ENCODE measurements around the gene SLC38A9. TPM values are rescaled to one million over a fixed set of nuclear protein-coding genes. Genes with fewer than 3 reads are reported as not detected.
A peak's percentile ranks its signal among the peaks of the same experiment; 100 is the strongest.

The SLC38A9 gene
- polyA plus RNA-seq, 2 of the 4 experiments (the other 2 are of a cell fraction), result 22.8 to 37.3 TPM

DNA sequence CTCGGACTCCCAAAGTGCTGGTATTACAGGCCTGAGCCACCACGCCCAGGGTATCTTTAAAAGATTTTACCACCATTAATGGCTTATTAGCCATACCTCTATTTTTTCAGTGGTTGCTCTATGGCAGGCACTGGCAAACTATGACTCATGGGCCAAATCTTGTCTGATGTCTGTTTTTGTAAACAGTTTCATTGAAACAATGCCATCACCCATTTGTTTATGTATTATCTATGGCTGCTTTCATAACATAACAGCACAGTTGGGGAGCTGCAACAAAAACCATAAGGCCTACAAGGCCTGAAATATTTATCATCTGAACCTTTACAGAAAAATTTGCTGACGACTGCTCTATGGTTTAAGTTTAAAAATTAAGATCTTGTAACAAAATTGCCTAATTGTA, 66.8 kb downstream of the SLC38A9 start:
- peak overlapping the region; percentile 32 for H3K4me2 ChIP-seq
- FAIRE-seq, result no peak
- POLR2A ChIA-PET, result no interaction called here
- H3K27ac ChIP-seq, result peak overlapping the region in 1 of 2 experiments; percentile 40; a peak in 1 of 6 replicates
- CTCF ChIA-PET, result no interaction called here
- peak in 1 of 2 experiments; percentile 36 for DNase-seq (ENCODE audit: low read depth in 1 of 2, low spot score in 1 of 2)
- peaks cover 14% of the 10 kb centered on the region for H3K4me1 ChIP-seq
- H3K4me3 ChIP-seq, result no peak overlapping the region
- no peaks in the 10 kb centered on the region for H3K9me3 ChIP-seq
- WGBS (ENCODE audit: missing lambda C conversion rate), result 79% methylated on average over 3 of the region's 3 CpGs
- peak in 1 of 2 experiments; percentile 50; a peak in 1 of 6 replicates for ATAC-seq
- TF ChIP-seq CHD2 (IDR thresholded peaks at IDR 0.05; ENCODE audit: low read length, partially characterized antibody) (no peak), KDM1A (IDR thresholded peaks at IDR 0.05; ENCODE audit: low read depth) (no peak), FOSL2 (IDR thresholded peaks at IDR 0.05) (no peak), FOSL2 (CRISPR knock-in tag; IDR thresholded peaks at IDR 0.05) (peak; percentile 50), POLR2A (IDR thresholded peaks at IDR 0.05; ENCODE audit: low read length) (no peak), NR3C1 (IDR thresholded peaks at IDR 0.05) (no peak), MAFK (IDR thresholded peaks at IDR 0.05; ENCODE audit: partially characterized antibody) (peak; percentile 23), GATA3 (IDR thresholded peaks at IDR 0.05; ENCODE audit: borderline replicate concordance) (0 out of 2 replicates have a peak, but pooled peaks have one; percentile 24)
- TF ChIP-seq, protein P1, sequence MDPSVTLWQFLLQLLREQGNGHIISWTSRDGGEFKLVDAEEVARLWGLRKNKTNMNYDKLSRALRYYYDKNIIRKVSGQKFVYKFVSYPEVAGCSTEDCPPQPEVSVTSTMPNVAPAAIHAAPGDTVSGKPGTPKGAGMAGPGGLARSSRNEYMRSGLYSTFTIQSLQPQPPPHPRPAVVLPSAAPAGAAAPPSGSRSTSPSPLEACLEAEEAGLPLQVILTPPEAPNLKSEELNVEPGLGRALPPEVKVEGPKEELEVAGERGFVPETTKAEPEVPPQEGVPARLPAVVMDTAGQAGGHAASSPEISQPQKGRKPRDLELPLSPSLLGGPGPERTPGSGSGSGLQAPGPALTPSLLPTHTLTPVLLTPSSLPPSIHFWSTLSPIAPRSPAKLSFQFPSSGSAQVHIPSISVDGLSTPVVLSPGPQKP (IDR thresholded peaks at IDR 0.05; ENCODE audit: low read depth, low read length), result no peak

DNA sequence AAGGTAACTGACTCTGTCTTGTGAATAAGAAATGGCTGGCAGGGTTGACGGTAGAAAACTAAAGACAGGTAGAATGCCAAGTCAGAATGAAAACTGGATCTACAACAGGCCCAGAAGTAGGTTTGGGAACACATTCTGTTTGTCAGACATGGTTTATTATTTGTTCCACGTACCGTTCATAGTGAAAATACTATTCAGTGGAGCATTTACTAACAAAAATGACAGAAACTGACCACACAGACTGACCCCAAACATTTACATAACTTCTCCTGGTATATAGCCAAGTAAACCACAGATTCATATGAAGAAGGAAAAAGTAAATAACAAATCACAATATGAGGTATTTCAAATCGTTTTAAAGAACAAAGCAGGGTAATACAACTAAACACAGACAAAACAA, 73.7 kb downstream of the SLC38A9 start:
- no peak for TF ChIP-seq POLR2AphosphoS2 (conservative IDR thresholded peaks at IDR 0.05; ENCODE audit: low read length)
- no peak for TF ChIP-seq KDM1A (IDR thresholded peaks at IDR 0.05; ENCODE audit: low read depth)
- TF ChIP-seq GATA3 (IDR thresholded peaks at IDR 0.05; ENCODE audit: borderline replicate concordance), result peak; percentile 45; the same call in 1 of the 2 replicates
- WGBS (ENCODE audit: missing lambda C conversion rate), result 44% methylated on average over 4 of the region's 4 CpGs
- FAIRE-seq (no peak), ATAC-seq (no peak), DNase-seq (ENCODE audit: low read depth in 1 of 2, low spot score in 1 of 2) (no peak)
- Histone ChIP-seq H3K4me1 (peaks cover 50% of the 10 kb centered on the region), H3K27ac (no peak overlapping the region; a peak in 1 of 6 replicates), H3K4me2 (0 out of 3 replicates have a peak overlapping the region, but pooled peaks have one; percentile 6), H3K9me3 (no peaks in the 10 kb centered on the region), H3K4me3 (no peak overlapping the region)
- CTCF ChIA-PET, result interaction anchor here (1.1 to 1.2 kb wide), 2 partner anchors 14 to 53 kb away, joined by 3 to 4 read pairs; no protein-coding TSS in a partner anchor
- POLR2A ChIA-PET, result no interaction called here

DNA sequence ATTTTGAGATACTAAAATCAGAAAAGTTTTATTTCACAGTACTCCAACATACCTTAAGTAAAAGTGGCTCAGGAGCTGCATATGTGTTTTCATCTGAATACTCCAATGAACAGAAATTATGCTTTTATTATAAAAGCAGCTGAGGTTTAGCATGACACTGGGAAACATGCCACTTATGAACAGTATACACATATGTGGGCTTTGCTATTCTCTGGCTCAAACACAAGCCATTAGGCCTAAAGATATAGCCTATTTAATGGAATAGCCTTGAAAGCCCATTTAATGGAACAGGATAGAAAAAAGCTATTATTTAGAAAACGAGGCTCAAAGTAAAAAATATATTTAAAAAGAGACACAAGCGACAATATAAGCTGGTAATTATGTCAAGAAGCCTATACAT, 74.1 kb downstream of the SLC38A9 start:
- Histone ChIP-seq H3K4me3 (no peak overlapping the region), H3K4me1 (peaks cover 52% of the 10 kb centered on the region), H3K9me3 (no peaks in the 10 kb centered on the region), H3K4me2 (no peak overlapping the region), H3K27ac (no peak overlapping the region; a peak in 1 of 6 replicates)
- ATAC-seq (no peak), DNase-seq (ENCODE audit: low read depth in 1 of 2, low spot score in 1 of 2) (no peak), FAIRE-seq (peak; percentile 7)
- 80% methylated on average over 2 of the region's 2 CpGs for WGBS (ENCODE audit: missing lambda C conversion rate)
- ChIA-PET POLR2A (no interaction called here), CTCF (interaction anchor here (1.1 to 1.2 kb wide), 2 partner anchors 13 to 53 kb away, joined by 3 to 4 read pairs; no protein-coding TSS in a partner anchor)
- TF ChIP-seq ZNF302 (CRISPR knock-in tag; IDR thresholded peaks at IDR 0.05) (no peak), MYC (IDR thresholded peaks at IDR 0.05; ENCODE audit: borderline replicate concordance, low read length) (no peak), JUNB (IDR thresholded peaks at IDR 0.05) (no peak), CBX8 (IDR thresholded peaks at IDR 0.05) (no peak), HOXB13 (CRISPR knock-in tag; IDR thresholded peaks at IDR 0.05; ENCODE audit: low read depth) (no peak), GATA3 (IDR thresholded peaks at IDR 0.05; ENCODE audit: borderline replicate concordance) (no peak)
- TF ChIP-seq, protein P2, sequence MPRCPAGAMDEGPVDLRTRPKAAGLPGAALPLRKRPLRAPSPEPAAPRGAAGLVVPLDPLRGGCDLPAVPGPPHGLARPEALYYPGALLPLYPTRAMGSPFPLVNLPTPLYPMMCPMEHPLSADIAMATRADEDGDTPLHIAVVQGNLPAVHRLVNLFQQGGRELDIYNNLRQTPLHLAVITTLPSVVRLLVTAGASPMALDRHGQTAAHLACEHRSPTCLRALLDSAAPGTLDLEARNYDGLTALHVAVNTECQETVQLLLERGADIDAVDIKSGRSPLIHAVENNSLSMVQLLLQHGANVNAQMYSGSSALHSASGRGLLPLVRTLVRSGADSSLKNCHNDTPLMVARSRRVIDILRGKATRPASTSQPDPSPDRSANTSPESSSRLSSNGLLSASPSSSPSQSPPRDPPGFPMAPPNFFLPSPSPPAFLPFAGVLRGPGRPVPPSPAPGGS (IDR thresholded peaks at IDR 0.05), result no peak

DNA sequence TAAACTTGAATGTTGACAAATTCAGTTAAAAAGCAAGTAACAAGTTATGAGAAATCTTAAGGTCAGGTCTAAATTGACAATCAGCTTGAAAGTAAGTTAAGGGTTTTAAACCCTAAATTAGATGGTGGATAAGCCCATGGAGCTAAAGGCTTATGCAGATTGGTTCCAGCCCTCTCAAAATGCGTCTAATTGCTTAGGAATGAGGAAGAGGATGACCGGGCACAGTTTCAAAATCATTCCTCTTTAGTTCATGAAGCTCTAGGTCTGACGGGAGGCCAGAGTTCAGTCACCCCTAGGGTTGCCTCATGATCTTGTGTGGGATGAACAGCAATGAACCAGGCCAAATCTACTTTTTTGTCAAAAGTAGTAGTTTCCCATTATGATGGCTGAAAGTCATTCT, 75.4 kb downstream of the SLC38A9 start:
- ATAC-seq, result peak; percentile 39 to 77; a peak in 3 of 6 replicates
- no peak for FAIRE-seq
- ChIA-PET POLR2A (interaction anchor here (1.3 kb wide), 1 partner anchor 10 kb away, joined by 3 read pairs; no protein-coding TSS in a partner anchor), CTCF (interaction anchor here (0.6 to 1.9 kb wide), 4 partner anchors 12 to 203 kb away, joined by 3 to 5 read pairs (median 4); no protein-coding TSS in a partner anchor)
- H3K4me2 ChIP-seq, result peak overlapping the region; percentile 49
- H3K4me1 ChIP-seq, result peaks cover 51% of the 10 kb centered on the region
- H3K27ac ChIP-seq, result peak overlapping the region; percentile 46 to 56; a peak in 4 of 6 replicates
- DNase-seq (ENCODE audit: low read depth in 1 of 2, low spot score in 1 of 2), result peak; percentile 14 to 58
- H3K9me3 ChIP-seq, result no peaks in the 10 kb centered on the region
- H3K4me3 ChIP-seq, result no peak overlapping the region
- no peak for TF ChIP-seq ESRRA (IDR thresholded peaks at IDR 0.05; ENCODE audit: borderline replicate concordance, low read length)
- no peak for TF ChIP-seq JUNB (IDR thresholded peaks at IDR 0.05)
- TF ChIP-seq CBX8 (IDR thresholded peaks at IDR 0.05), result no peak
- TF ChIP-seq, protein P3, sequence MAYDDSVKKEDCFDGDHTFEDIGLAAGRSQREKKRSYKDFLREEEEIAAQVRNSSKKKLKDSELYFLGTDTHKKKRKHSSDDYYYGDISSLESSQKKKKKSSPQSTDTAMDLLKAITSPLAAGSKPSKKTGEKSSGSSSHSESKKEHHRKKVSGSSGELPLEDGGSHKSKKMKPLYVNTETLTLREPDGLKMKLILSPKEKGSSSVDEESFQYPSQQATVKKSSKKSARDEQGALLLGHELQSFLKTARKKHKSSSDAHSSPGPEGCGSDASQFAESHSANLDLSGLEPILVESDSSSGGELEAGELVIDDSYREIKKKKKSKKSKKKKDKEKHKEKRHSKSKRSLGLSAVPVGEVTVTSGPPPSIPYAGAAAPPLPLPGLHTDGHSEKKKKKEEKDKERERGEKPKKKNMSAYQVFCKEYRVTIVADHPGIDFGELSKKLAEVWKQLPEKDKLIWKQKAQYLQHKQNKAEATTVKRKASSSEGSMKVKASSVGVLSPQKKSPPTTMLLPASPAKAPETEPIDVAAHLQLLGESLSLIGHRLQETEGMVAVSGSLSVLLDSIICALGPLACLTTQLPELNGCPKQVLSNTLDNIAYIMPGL (CRISPR knock-in tag; IDR thresholded peaks at IDR 0.05; ENCODE audit: borderline replicate concordance), result no peak
- TF ChIP-seq CHD4 (IDR thresholded peaks at IDR 0.05; ENCODE audit: borderline replicate concordance), result no peak
- TF ChIP-seq MYC (IDR thresholded peaks at IDR 0.05; ENCODE audit: borderline replicate concordance, low read length), result no peak
- TF ChIP-seq RFX5 (IDR thresholded peaks at IDR 0.05), result no peak
- WGBS (ENCODE audit: missing lambda C conversion rate), result 20% methylated on average over 3 of the region's 3 CpGs

All from A549 (cell line).